ENCODE measurements around the gene TAOK3.
"Not testable (repeated sequence)": the region's sequence is repeated elsewhere in the genome, so short reads cannot be mapped to it uniquely, and the experiment has no call there.

Gene TAOK3

GRCh38 chr12:118188690-118189371, 183.9 kb downstream of the TAOK3 start:
- peak in 1 of 2 experiments; percentile 68 for DNase-seq

- no peak for DNase-seq
Observed at GRCh38 chr12:118187751-118188435, 184.8 kb downstream of the TAOK3 start.

DNA sequence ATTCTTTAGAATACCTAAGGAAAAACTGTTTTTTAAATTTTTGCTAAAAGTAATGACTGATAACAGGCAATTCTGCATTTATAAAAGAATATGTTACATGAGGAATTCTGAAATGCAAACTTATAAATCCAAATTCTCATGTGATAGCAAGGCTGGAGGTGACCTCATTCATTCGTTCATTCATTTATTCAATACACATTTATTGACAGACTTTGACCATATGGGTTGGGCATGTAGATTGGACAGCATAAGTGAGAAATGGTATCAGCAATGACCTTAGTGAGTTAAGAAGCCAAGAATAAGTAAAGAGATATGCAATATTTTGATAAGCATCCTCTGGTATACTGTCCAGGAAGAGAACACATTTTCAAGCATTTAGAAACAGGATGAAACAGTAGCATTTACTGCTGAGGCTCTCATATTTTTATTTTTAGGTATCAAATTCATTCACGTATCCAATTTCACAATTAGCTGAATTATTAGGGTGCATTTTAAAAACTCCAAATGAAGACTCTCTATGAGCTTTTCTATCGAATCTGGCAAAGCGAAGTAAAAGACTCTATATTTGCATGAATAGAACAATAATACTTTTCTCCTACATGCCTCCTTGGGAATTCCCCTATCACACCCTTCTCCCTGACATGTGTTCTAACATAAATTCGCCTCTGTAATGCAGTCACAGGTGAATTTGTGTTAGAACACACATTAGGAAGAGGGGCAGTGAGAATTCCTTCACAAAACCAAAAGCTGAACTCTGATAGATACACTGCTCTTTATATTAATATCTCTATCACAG, 186.9 kb downstream of the TAOK3 start:
- DNase-seq = no peak

DNA sequence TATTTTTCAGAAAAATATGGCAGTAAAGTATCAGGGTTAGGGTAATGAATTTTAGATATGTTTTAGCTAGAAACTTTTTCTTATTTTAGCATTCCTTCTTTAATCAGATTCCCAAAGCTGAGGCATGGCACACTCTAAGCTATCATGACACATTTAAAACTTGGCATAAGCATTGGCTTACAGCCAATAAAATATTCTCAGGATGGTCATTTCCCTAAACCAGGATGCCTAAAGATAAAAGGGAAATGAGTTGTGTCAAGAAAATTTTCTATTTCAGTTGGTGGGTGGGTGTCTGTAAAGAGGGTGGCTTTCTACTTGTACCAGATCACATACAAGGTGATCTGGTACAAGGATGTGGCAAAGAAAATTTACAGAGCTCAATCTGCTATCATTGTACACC, 189.0 kb downstream of the TAOK3 start:
- DNase-seq = no peak

GRCh38 chr12:118183155-118183554, 189.6 kb downstream of the TAOK3 start:
- no peak for DNase-seq

GRCh38 chr12:118175823-118176447, 196.8 kb downstream of the TAOK3 start:
- DNase-seq = no peak

DNA sequence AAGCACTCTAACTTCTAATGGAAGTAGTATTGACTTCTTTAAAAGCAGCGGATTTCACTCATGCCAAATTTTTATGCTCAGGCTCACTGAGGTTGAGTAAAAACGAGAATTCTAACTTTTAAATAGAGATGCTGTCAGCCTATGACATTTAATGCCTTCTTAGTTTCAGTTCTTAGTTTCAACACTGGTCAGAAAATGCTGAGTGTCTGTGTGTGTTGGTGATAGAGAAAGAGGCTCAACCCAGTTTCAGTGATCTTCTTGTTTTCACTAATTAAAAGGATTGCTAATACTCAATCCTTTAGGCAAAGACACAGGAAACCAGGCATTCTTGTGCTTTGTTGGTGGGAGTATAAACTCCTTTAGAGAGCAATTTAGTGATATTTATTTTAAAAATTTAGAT, 205.8 kb downstream of the TAOK3 start:
- DNase-seq = no peak

DNA sequence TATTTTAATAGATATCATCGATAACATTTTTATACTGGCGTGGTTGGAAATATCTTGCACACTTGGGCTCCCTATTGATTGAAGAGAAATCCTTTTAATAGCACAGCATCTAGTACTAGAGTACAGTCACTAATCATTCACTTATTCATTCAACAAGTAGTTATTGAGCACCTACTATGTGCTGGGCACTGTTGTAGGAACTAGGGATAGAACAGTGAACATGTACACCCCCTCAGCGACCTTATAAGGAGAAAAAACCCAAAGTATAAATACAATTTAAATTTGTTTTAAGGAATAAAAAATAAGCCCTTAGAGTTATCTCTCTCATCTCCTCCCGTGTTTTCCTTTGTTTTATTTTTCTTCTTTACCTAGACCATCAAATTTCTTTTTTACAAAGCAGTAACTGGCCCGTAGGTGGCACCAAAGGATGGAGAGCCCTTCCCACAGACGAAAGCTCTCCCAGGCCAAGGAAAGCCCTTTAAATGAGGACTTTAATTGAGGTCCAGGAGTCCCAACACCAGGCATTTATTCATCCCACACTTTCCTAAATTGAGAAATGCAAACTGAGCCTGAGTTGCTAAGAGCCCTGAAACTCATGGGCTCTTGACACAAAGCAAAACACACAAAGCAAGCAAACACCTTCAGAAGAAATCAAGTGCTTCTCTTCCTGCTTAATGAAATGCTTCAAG, 207.8 kb downstream of the TAOK3 start:
- no peak for DNase-seq

- DNase-seq = no peak
Observed at GRCh38 chr12:118160536-118160935, 212.2 kb downstream of the TAOK3 start.

DNA sequence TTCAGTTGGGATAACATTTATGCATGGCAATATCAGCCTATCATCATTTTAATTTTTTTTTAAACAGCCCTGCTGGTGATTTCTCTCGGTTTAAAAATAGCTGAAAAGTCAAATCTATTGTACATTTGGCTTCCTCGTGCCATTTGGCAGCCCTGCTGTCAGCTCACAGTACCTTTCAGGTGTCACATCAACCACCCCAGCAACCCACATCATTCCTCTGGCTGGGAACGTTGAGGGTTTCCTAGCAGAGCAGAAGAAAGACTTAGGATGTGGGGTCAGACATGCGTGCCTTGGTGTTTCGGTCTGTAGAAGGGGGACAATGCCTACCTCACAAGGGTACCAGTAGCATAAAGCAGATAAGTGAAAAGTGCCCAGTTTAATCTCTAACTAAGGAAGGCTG, 221.0 kb downstream of the TAOK3 start:
- no peak for DNase-seq

DNA sequence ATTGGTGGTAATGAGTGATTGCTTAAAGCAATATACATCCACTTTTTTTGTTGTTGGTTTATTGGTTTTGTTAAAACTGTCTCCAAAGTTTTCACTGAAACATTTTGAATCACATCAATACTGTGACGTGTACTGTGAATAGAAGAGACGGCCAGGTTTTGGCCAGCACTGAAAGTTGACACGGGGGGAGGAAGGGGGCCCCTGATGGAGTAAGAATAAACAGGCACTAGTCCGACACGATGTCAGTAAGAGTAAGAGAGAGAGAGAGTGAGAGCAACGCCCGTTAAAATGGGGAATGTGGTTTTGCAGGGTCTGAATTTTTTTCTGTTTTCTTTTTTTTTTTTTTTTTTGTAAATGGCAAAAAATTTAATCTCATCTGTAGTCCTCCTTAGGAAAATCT, 222.1 kb downstream of the TAOK3 start:
- DNase-seq = no peak

DNA sequence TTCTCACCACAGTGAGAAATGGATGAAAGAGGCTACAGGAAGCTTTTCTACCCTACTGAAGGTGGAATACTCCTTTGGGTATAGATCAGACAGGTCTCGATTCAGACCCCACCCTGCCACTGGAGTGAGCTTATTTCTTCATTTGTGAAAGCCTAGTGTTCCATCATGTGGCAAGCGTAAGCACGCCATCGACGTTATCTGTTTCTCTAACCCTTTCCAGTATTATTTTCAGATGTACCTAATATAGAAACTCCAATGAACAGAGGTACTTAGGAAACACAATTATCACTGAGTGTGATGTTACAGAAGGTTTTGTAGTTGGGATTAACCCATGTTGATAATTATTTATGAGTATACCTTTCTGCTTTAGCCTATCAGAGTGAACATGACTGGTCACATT, 224.4 kb downstream of the TAOK3 start:
- no peak for DNase-seq

DNA sequence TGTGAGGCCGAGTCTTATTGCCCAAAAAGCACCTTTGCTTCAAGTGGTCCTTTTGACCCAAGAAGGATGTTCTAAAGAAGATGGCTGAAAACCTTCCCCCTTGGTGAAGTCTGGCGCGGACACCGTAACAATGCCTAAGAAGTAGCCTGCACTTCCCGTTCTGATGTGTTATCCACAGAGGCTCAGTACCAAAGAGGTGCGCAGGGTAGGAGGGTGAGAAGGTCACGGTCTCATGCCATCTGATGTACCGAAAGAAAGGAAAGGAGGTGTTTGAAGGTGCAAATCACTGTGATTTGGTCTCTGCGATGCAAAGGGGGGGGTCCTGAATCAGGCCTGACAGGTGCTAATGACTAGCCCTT, 226.9 kb downstream of the TAOK3 start:
- no peak for DNase-seq

DNA sequence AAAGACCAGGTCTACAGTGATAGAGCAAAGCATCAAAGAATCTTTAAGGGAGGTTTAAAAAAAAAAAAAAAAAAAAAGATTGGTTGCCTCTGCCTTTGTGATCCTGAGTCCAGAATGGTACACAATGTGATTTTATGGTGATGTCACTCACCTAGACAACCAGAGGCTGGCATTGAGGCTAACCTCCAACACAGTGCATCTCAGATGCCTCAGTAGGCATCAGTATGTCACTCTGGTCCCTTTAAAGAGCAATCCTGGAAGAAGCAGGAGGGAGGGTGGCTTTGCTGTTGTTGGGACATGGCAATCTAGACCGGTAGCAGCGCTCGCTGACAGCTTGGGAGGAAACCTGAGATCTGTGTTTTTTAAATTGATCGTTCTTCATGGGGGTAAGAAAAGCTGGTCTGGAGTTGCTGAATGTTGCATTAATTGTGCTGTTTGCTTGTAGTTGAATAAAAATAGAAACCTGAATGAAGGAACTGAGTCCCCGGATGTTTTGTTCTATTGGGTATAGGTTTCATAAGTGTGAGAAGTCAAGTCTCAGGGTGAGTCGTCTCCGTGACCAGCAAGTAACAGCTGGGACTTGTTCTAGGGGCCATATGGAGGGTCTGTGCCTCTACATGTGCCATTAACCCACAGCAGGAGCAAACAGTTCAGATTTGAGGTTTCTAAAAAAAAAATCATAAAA, 227.5 kb downstream of the TAOK3 start:
- DNase-seq = no peak

DNA sequence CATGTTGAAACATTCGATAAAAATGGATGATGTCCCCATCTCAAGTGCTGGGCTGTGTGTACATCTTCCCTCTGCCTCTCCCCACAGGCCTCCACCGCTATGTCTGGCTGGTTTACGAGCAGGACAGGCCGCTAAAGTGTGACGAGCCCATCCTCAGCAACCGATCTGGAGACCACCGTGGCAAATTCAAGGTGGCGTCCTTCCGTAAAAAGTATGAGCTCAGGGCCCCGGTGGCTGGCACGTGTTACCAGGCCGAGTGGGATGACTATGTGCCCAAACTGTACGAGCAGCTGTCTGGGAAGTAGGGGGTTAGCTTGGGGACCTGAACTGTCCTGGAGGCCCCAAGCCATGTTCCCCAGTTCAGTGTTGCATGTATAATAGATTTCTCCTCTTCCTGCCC, 228.2 kb downstream of the TAOK3 start:
- DNase-seq = no peak

DNA sequence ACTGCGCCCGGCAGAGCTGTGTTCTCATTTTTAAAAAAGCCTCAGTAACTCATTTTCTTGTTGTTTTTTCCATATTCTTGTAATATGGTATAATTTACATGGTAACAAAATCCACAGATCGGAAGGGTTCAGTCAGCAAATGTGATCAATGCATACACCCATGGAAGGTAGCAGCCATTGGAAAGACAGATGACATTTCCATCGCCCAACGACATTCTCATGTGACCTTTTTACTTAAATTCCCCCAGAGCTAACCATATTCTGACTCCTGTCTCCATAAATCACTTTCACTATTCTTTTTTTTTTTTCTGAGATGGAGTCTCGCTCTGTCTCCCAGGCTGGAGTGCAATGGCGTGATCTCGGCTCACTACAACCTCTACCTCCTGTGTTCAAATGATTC, 231.9 kb downstream of the TAOK3 start:
- DNase-seq = no peak

GRCh38 chr12:118137148-118137678, 235.5 kb downstream of the TAOK3 start:
- DNase-seq = no peak

GRCh38 chr12:118136559-118137003, 236.1 kb downstream of the TAOK3 start:
- DNase-seq = no peak

- DNase-seq = peak; percentile 71 to 90
Observed at GRCh38 chr12:118135788-118136558, 236.7 kb downstream of the TAOK3 start, which contains the start of gene PEBP1. Gene PEBP1, plus strand, starts transcription at chr12:118136124. Its CDS starts 86 bp downstream, at chr12:118136210.

- DNase-seq = not testable (repeated sequence)
Observed at GRCh38 chr12:118129436-118129835, 243.3 kb downstream of the TAOK3 start.

GRCh38 chr12:118127867-118128266, 244.8 kb downstream of the TAOK3 start:
- no peak for DNase-seq
